ENCODE data around the gene VPS35. TPM values are rescaled to one million over a fixed set of nuclear protein-coding genes. Genes with fewer than 3 reads are reported as not detected.

VPS35 gene
- total and polyA plus RNA-seq, 2 of the 13 experiments (the other 11 are each of a cell fraction or from before 2014, with no cell fraction given): 30.7 to 136 TPM

DNA sequence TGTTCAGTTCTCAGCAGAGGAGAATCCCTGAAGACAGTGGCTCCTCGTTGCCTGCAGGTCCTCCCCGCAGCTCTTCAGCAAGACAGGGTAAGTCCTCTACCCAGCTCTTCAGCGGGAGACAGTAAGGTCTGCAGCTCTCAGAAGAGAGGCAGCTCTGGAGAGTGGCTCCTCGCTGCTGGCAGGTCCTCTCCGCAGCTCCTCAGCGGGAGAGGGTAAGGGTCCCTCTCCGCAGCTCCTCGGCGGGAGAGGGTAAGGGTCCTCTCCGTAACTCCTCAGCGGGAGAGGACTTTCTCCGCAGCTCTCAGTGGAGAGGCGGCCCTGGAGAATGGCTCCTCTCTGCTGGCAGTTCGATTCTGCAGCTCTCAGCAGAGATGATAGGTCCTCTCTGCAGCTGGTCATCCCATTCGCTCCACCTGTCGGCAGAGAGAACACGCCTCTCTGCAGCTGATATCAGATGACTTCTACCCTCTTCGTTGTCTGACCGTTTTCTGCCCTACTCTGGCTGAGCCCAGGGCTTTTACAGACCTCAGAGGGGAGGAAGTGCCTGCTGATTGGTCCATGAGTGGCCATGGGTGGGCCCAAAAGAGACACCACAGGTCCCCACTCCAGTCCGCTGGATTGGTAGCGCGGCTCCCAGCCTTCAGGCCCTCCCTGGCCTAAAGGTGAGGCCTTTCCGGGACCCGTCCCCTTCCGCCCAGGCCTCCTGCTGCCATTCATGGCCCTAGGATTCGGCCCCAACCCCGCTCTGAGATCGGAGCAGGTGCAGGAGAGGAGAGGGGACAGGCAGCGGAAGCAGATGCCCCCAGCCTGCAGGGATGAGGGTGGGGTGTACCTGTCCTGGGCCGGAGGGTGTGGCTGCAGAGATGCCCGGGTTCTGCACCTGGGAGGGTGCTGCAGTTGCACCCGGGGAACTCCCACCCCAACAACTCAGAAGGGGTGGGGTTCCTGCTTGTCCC is 55.9 kb downstream of the VPS35 start (continued):
- TF ChIP-seq, protein P1, sequence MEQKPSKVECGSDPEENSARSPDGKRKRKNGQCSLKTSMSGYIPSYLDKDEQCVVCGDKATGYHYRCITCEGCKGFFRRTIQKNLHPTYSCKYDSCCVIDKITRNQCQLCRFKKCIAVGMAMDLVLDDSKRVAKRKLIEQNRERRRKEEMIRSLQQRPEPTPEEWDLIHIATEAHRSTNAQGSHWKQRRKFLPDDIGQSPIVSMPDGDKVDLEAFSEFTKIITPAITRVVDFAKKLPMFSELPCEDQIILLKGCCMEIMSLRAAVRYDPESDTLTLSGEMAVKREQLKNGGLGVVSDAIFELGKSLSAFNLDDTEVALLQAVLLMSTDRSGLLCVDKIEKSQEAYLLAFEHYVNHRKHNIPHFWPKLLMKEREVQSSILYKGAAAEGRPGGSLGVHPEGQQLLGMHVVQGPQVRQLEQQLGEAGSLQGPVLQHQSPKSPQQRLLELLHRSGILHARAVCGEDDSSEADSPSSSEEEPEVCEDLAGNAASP (CRISPR knock-in tag; IDR thresholded peaks at IDR 0.05; ENCODE audit: borderline replicate concordance): 0 out of 2 replicates have a peak, but pooled peaks have one; percentile 34
- TF ChIP-seq ZNF747 (CRISPR knock-in tag; IDR thresholded peaks at IDR 0.05; ENCODE audit: borderline replicate concordance): peak; percentile 91; the same call in 1 of the 2 replicates
- peak; percentile 81 for TF ChIP-seq ZFP91 (CRISPR knock-in tag; IDR thresholded peaks at IDR 0.05; ENCODE audit: borderline replicate concordance)
- TF ChIP-seq ZNF263 (CRISPR knock-in tag; IDR thresholded peaks at IDR 0.05): peak; percentile 92
- TF ChIP-seq NFE2L2 (IDR thresholded peaks at IDR 0.05; ENCODE audit: low read length): no peak
- TF ChIP-seq ZNF780A (CRISPR knock-in tag; IDR thresholded peaks at IDR 0.05): peak; percentile 50; the same call in 1 of the 2 replicates
- peak; percentile 60; the same call in 1 of the 2 replicates for TF ChIP-seq ZNF788 (CRISPR knock-in tag; IDR thresholded peaks at IDR 0.05; ENCODE audit: borderline replicate concordance)
- TF ChIP-seq, protein P2, sequence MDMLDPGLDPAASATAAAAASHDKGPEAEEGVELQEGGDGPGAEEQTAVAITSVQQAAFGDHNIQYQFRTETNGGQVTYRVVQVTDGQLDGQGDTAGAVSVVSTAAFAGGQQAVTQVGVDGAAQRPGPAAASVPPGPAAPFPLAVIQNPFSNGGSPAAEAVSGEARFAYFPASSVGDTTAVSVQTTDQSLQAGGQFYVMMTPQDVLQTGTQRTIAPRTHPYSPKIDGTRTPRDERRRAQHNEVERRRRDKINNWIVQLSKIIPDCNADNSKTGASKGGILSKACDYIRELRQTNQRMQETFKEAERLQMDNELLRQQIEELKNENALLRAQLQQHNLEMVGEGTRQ (IDR thresholded peaks at IDR 0.05; ENCODE audit: low read depth, low read length): no peak
- TF ChIP-seq, protein P2 (CRISPR knock-in tag; IDR thresholded peaks at IDR 0.05; ENCODE audit: borderline replicate concordance): peak; percentile 9; the same call in 1 of the 2 replicates
- TF ChIP-seq PAWR (CRISPR knock-in tag; IDR thresholded peaks at IDR 0.05; ENCODE audit: borderline replicate concordance): no peak
- no peak for TF ChIP-seq RBM39 (IDR thresholded peaks at IDR 0.05; ENCODE audit: low read depth, low read length, poor library complexity, severe bottlenecking)
- TF ChIP-seq ELF3 (CRISPR knock-in tag; IDR thresholded peaks at IDR 0.05): peak; percentile 67; the same call in 1 of the 2 replicates
- TF ChIP-seq NFIB (CRISPR knock-in tag; IDR thresholded peaks at IDR 0.05; ENCODE audit: borderline replicate concordance): peak; percentile 16; the same call in 1 of the 2 replicates
- no peak for TF ChIP-seq ZBTB46 (CRISPR knock-in tag; IDR thresholded peaks at IDR 0.05; ENCODE audit: borderline replicate concordance)
- TF ChIP-seq, protein P3, sequence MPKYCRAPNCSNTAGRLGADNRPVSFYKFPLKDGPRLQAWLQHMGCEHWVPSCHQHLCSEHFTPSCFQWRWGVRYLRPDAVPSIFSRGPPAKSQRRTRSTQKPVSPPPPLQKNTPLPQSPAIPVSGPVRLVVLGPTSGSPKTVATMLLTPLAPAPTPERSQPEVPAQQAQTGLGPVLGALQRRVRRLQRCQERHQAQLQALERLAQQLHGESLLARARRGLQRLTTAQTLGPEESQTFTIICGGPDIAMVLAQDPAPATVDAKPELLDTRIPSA (CRISPR knock-in tag; IDR thresholded peaks at IDR 0.05; ENCODE audit: borderline replicate concordance): 0 out of 2 replicates have a peak, but pooled peaks have one; percentile 70
- TF ChIP-seq NFYB (CRISPR knock-in tag; IDR thresholded peaks at IDR 0.05): peak; percentile 77
- TF ChIP-seq, protein P4, sequence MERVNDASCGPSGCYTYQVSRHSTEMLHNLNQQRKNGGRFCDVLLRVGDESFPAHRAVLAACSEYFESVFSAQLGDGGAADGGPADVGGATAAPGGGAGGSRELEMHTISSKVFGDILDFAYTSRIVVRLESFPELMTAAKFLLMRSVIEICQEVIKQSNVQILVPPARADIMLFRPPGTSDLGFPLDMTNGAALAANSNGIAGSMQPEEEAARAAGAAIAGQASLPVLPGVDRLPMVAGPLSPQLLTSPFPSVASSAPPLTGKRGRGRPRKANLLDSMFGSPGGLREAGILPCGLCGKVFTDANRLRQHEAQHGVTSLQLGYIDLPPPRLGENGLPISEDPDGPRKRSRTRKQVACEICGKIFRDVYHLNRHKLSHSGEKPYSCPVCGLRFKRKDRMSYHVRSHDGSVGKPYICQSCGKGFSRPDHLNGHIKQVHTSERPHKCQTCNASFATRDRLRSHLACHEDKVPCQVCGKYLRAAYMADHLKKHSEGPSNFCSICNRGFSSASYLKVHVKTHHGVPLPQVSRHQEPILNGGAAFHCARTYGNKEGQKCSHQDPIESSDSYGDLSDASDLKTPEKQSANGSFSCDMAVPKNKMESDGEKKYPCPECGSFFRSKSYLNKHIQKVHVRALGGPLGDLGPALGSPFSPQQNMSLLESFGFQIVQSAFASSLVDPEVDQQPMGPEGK (CRISPR knock-in tag; IDR thresholded peaks at IDR 0.05): peak; percentile 39; the same call in 1 of the 2 replicates
